Measurements from ENCODE around the gene ACVR1B. TPM values are rescaled to one million over a fixed set of nuclear protein-coding genes. Genes with fewer than 3 reads are reported as not detected.
A peak's percentile ranks its signal among the peaks of the same experiment; 100 is the strongest.
"Not testable (repeated sequence)": the region's sequence is repeated elsewhere in the genome, so short reads cannot be mapped to it uniquely, and the experiment has no call there.

Gene ACVR1B
- total RNA-seq, 2 experiments from 2014 or later = 7.5 to 8.6 TPM

DNA sequence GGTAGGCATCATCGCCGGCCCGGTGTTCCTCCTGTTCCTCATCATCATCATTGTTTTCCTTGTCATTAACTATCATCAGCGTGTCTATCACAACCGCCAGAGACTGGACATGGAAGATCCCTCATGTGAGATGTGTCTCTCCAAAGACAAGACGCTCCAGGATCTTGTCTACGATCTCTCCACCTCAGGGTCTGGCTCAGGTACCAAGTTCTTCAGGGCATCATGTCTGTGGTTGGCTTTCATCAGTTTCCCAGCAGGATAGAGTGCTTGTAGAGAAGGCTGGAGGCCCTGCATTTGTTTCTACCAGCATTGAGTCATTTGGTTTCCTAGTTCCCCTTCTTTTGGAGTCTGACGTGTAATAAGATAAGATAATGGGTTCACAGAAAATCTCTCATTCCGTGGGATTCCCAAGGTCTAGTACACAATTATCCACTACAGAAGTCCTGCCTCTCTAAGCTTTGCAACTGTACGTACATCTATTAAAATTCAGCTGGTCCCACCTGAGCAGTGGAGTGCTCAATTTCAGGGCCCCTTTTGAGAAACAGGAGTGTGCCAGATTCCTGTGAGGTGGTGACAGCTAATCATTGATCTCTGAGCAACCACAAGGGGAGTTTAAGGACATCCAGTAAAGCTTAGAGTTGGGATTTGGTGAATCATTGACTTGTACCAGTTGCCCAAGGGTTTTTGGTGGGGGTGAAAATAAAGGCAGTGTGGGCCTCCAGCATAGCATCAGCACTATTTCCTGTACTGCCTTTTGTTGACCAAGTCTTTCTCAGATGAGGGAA is 25.1 kb downstream of the ACVR1B start:
- ChIA-PET CTCF (interaction anchor here (0.9 to 2.3 kb wide), 10 partner anchors 11 to 153 kb away, joined by 3 to 14 read pairs (median 6); no protein-coding TSS in a partner anchor), POLR2A (interaction anchor here (1.4 kb wide), 1 partner anchor 27 kb away, joined by 4 read pairs; no protein-coding TSS in a partner anchor)
- Mint-ChIP-seq H3K36me3 (ENCODE audit: low read depth) (peaks cover 27% of the 10 kb centered on the region), H3K27ac (no peak overlapping the region), H3K9me3 (no peaks in the 10 kb centered on the region), H3K27me3 (no peaks in the 10 kb centered on the region), H3K4me1 (ENCODE audit: low read depth) (peaks cover 63% of the 10 kb centered on the region), H3K4me3 (no peak overlapping the region)
- no peak for ATAC-seq
- TF ChIP-seq, protein P1, sequence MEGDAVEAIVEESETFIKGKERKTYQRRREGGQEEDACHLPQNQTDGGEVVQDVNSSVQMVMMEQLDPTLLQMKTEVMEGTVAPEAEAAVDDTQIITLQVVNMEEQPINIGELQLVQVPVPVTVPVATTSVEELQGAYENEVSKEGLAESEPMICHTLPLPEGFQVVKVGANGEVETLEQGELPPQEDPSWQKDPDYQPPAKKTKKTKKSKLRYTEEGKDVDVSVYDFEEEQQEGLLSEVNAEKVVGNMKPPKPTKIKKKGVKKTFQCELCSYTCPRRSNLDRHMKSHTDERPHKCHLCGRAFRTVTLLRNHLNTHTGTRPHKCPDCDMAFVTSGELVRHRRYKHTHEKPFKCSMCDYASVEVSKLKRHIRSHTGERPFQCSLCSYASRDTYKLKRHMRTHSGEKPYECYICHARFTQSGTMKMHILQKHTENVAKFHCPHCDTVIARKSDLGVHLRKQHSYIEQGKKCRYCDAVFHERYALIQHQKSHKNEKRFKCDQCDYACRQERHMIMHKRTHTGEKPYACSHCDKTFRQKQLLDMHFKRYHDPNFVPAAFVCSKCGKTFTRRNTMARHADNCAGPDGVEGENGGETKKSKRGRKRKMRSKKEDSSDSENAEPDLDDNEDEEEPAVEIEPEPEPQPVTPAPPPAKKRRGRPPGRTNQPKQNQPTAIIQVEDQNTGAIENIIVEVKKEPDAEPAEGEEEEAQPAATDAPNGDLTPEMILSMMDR (IDR thresholded peaks at IDR 0.05) = no peak
- intact Hi-C loops (cut with micrococcal nuclease) = no loop called here
- no peak for DNase-seq

GRCh38 chr12:51977320-51977753 is 25.8 kb downstream of the ACVR1B start:
- intact Hi-C loops (cut with micrococcal nuclease) = no loop called here
- TF ChIP-seq, protein P1 (IDR thresholded peaks at IDR 0.05) = no peak
- no peak for ATAC-seq
- H3K4me1 Mint-ChIP-seq (ENCODE audit: low read depth) = peaks cover 56% of the 10 kb centered on the region
- H3K9me3 Mint-ChIP-seq = no peaks in the 10 kb centered on the region
- H3K36me3 Mint-ChIP-seq (ENCODE audit: low read depth) = peaks cover 27% of the 10 kb centered on the region
- no peak overlapping the region for H3K4me3 Mint-ChIP-seq
- no peak overlapping the region for H3K27ac Mint-ChIP-seq
- ChIA-PET POLR2A (interaction anchor here (1.4 kb wide), 1 partner anchor 26 kb away, joined by 4 read pairs; no protein-coding TSS in a partner anchor), CTCF (interaction anchor here (0.8 to 2.3 kb wide), 11 partner anchors 11 to 154 kb away, joined by 3 to 14 read pairs (median 4); no protein-coding TSS in a partner anchor)
- DNase-seq = no peak
- H3K27me3 Mint-ChIP-seq = no peaks in the 10 kb centered on the region

GRCh38 chr12:51979306-51979705 is 27.8 kb downstream of the ACVR1B start:
- H3K4me3 Mint-ChIP-seq; POLR2A ChIA-PET; intact Hi-C loops (cut with micrococcal nuclease); H3K27me3 Mint-ChIP-seq; H3K27ac Mint-ChIP-seq; DNase-seq; H3K9me3 Mint-ChIP-seq; ATAC-seq: not testable (repeated sequence)
- Mint-ChIP-seq H3K36me3 (ENCODE audit: low read depth) (peaks cover 27% of the 10 kb centered on the region), H3K4me1 (ENCODE audit: low read depth) (peaks cover 37% of the 10 kb centered on the region)
- CTCF ChIA-PET = interaction anchor here (0.9 to 1.3 kb wide), 3 partner anchors 8 to 53 kb away, joined by 3 to 5 read pairs (median 3); no protein-coding TSS in a partner anchor

- ChIA-PET CTCF (interaction anchor here (0.6 to 19.7 kb wide), 24 partner anchors 9 to 195 kb away, joined by 3 to 411 read pairs (median 6); no protein-coding TSS in a partner anchor), POLR2A (interaction anchor here (1.0 kb wide), 1 partner anchor 94 kb away, joined by 3 read pairs; no protein-coding TSS in a partner anchor)
- Mint-ChIP-seq H3K9me3 (no peaks in the 10 kb centered on the region), H3K36me3 (ENCODE audit: low read depth) (peaks cover 29% of the 10 kb centered on the region), H3K27me3 (no peaks in the 10 kb centered on the region), H3K27ac (peak overlapping the region; percentile 68), H3K4me1 (ENCODE audit: low read depth) (peaks cover 28% of the 10 kb centered on the region), H3K4me3 (no peak overlapping the region)
- DNase-seq (peak; percentile 81), ATAC-seq (peak; percentile 99)
- intact Hi-C loops (cut with micrococcal nuclease) = loop anchor here (1.0 kb wide), 1 partner anchor 54 kb away; no protein-coding TSS in a partner anchor
- TF ChIP-seq, protein P1 (IDR thresholded peaks at IDR 0.05) = peak; percentile 97
Measured at GRCh38 chr12:51980051-51980808, 28.7 kb downstream of the ACVR1B start.

DNA sequence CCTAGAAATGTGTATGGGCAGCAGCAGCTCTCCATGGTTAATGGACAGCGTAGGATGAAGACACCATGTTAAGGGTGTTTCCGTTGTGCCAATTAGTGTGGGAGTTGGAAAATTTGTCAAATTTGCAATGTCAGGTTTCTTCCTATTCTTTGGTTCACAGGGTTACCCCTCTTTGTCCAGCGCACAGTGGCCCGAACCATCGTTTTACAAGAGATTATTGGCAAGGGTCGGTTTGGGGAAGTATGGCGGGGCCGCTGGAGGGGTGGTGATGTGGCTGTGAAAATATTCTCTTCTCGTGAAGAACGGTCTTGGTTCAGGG is 29.3 kb downstream of the ACVR1B start:
- Mint-ChIP-seq H3K9me3 (no peaks in the 10 kb centered on the region), H3K36me3 (ENCODE audit: low read depth) (peaks cover 28% of the 10 kb centered on the region), H3K27me3 (no peaks in the 10 kb centered on the region), H3K4me3 (no peak overlapping the region), H3K4me1 (ENCODE audit: low read depth) (peaks cover 22% of the 10 kb centered on the region), H3K27ac (peak overlapping the region; percentile 26)
- POLR2A ChIA-PET = interaction anchor here (1.0 kb wide), 1 partner anchor 95 kb away, joined by 3 read pairs; no protein-coding TSS in a partner anchor
- intact Hi-C loops (cut with micrococcal nuclease) = loop anchor here (1.0 kb wide), 1 partner anchor 54 kb away; no protein-coding TSS in a partner anchor
- no peak for DNase-seq
- CTCF ChIA-PET = interaction anchor here (0.6 to 19.7 kb wide), 24 partner anchors 8 to 195 kb away, joined by 3 to 411 read pairs (median 6); no protein-coding TSS in a partner anchor
- ATAC-seq = no peak
- TF ChIP-seq, protein P1 (IDR thresholded peaks at IDR 0.05) = no peak

All from activated CD8-positive, alpha-beta T cell treated with anti-CD3 and anti-CD28 coated beads for 36 hours (primary cell).